Measurements from ENCODE around the gene GSC.

Gene GSC

DNA sequence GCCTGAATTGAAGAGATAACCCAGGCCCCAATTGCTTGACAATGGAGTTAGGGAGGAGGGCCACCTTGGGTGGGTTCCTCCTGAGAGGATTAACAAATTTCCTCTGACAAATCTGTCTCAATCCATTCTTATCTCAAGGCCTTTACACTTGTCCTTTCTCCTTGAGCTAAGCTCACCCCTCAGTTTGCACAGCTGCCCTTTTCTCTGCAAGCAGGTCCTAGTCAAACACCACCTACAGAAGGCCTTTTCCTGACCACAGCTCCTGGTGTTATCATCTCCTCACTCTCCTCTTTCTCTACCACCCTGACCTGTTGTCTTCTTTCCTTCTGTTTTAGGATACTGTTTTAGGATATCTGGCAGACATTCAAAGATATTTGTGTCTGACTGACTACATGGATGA lies 26.4 kb upstream of the GSC start:
- Histone ChIP-seq H3K27ac (no peak overlapping the region), H3K4me3 (no peak overlapping the region)
- no peak for DNase-seq (ENCODE audit: low spot score)
- TF ChIP-seq, protein P1, sequence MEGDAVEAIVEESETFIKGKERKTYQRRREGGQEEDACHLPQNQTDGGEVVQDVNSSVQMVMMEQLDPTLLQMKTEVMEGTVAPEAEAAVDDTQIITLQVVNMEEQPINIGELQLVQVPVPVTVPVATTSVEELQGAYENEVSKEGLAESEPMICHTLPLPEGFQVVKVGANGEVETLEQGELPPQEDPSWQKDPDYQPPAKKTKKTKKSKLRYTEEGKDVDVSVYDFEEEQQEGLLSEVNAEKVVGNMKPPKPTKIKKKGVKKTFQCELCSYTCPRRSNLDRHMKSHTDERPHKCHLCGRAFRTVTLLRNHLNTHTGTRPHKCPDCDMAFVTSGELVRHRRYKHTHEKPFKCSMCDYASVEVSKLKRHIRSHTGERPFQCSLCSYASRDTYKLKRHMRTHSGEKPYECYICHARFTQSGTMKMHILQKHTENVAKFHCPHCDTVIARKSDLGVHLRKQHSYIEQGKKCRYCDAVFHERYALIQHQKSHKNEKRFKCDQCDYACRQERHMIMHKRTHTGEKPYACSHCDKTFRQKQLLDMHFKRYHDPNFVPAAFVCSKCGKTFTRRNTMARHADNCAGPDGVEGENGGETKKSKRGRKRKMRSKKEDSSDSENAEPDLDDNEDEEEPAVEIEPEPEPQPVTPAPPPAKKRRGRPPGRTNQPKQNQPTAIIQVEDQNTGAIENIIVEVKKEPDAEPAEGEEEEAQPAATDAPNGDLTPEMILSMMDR (IDR thresholded peaks at IDR 0.05), result no peak

DNA sequence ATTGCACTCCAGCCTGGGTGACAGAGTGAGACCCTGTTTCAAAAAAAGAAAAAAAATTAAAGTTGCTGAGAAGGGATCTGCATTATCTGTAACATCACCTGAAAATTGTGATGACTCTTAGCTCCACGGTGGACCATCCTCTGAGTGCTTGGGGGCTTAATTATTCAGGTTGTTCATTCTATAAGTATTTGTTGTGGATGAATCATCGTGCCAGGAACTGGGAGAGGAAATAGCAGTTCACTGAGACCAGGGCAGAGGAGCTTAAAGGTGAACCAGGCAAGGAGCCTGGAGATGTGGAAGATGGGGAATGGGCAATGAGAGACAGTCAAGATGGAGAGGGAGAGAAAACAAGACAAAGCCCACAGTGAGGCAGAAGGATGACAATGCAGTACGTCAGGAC lies 25.5 kb upstream of the GSC start:
- DNase-seq (ENCODE audit: low spot score), result no peak
- Histone ChIP-seq H3K4me3 (no peak overlapping the region), H3K27ac (no peak overlapping the region)
- TF ChIP-seq, protein P1 (IDR thresholded peaks at IDR 0.05), result no peak

GRCh38 chr14:94793901-94794300 lies 24.0 kb upstream of the GSC start:
- Histone ChIP-seq H3K4me3 (no peak overlapping the region), H3K27ac (no peak overlapping the region)
- DNase-seq (ENCODE audit: low spot score), result no peak
- TF ChIP-seq, protein P1 (IDR thresholded peaks at IDR 0.05), result no peak

- DNase-seq (ENCODE audit: low spot score), result no peak
- Histone ChIP-seq H3K4me3 (no peak overlapping the region), H3K27ac (no peak overlapping the region)
- TF ChIP-seq, protein P1 (IDR thresholded peaks at IDR 0.05), result no peak
Measured at GRCh38 chr14:94787655-94788054, 17.7 kb upstream of the GSC start.

- TF ChIP-seq, protein P1 (IDR thresholded peaks at IDR 0.05), result no peak
- no peak for DNase-seq (ENCODE audit: low spot score)
Measured at GRCh38 chr14:94787092-94787491, 17.2 kb upstream of the GSC start.

GRCh38 chr14:94780536-94781399 lies 10.9 kb upstream of the GSC start:
- H3K27ac ChIP-seq, result no peak overlapping the region
- TF ChIP-seq, protein P1 (IDR thresholded peaks at IDR 0.05), result no peak
- no peak overlapping the region for H3K4me3 ChIP-seq
- no peak for DNase-seq (ENCODE audit: low spot score)

More at GRCh38 chr14:94787092-94787491, 17.2 kb upstream of the GSC start:
- Histone ChIP-seq H3K4me3 (no peak overlapping the region), H3K27ac (no peak overlapping the region)

DNA sequence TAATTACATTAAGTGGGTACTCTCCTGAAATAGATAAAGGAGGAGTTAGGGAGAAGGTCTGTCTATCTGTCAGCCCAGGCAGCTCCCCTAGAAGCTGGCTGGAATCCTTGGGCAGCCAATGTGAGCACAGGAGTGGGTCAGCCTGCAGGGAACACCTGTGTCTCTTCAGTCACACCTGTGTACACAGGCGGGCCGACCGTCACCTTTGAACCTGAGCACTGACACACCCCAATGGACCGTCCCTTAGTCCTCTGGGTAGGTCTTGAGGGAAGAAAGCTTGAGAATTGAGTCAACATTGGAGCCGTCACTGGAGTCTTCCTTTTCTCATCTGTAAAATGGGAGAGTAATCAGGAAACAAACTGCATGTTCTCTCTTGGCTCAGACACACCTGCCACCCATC lies 9.8 kb upstream of the GSC start:
- DNase-seq (ENCODE audit: low spot score), result no peak
- no peak overlapping the region for H3K4me3 ChIP-seq
- H3K27ac ChIP-seq, result no peak overlapping the region
- TF ChIP-seq, protein P1 (IDR thresholded peaks at IDR 0.05), result no peak

All from coronary artery (tissue), 2 donors.